Measurements from ENCODE around the gene ATP6V0E1.
A peak's percentile ranks its signal among the peaks of the same experiment; 100 is the strongest.
"Not testable (repeated sequence)": the region's sequence is repeated elsewhere in the genome, so short reads cannot be mapped to it uniquely, and the experiment has no call there.

The ATP6V0E1 gene

GRCh38 chr5:173032730-173033129 lies 49.2 kb downstream of the ATP6V0E1 start:
- DNase-seq (ENCODE audit: insufficient read length, low spot score) (no peak), FAIRE-seq (no peak)

GRCh38 chr5:173033923-173034322 lies 50.4 kb downstream of the ATP6V0E1 start:
- FAIRE-seq (no peak), DNase-seq (ENCODE audit: insufficient read length, low spot score) (no peak)

- no peak for FAIRE-seq
- DNase-seq (ENCODE audit: insufficient read length, low spot score), result no peak
Observed at GRCh38 chr5:173035904-173036707, 52.5 kb downstream of the ATP6V0E1 start.

GRCh38 chr5:173039188-173039587 lies 55.6 kb downstream of the ATP6V0E1 start:
- no peak for FAIRE-seq

GRCh38 chr5:173039964-173040363 lies 56.4 kb downstream of the ATP6V0E1 start:
- DNase-seq (ENCODE audit: insufficient read length, low spot score) (no peak), FAIRE-seq (no peak)

More at GRCh38 chr5:173039188-173039587, 55.6 kb downstream of the ATP6V0E1 start:
- no peak for DNase-seq (ENCODE audit: insufficient read length, low spot score)

- FAIRE-seq, result no peak
- no peak for DNase-seq (ENCODE audit: insufficient read length, low spot score)
Observed at GRCh38 chr5:173041881-173042762, 58.6 kb downstream of the ATP6V0E1 start.

GRCh38 chr5:173042763-173043107 lies 59.2 kb downstream of the ATP6V0E1 start:
- DNase-seq (ENCODE audit: insufficient read length, low spot score) (no peak), FAIRE-seq (no peak)

- no peak for FAIRE-seq
- DNase-seq (ENCODE audit: insufficient read length, low spot score), result no peak
Observed at GRCh38 chr5:173045474-173045873, 61.9 kb downstream of the ATP6V0E1 start.

GRCh38 chr5:173047096-173047837 lies 63.7 kb downstream of the ATP6V0E1 start:
- not testable (repeated sequence) for DNase-seq (ENCODE audit: insufficient read length, low spot score); FAIRE-seq

- DNase-seq (ENCODE audit: insufficient read length, low spot score) (no peak), FAIRE-seq (no peak)
Observed at GRCh38 chr5:173047838-173048105, 64.2 kb downstream of the ATP6V0E1 start.

GRCh38 chr5:173050791-173051190 lies 67.2 kb downstream of the ATP6V0E1 start:
- no peak for DNase-seq (ENCODE audit: insufficient read length, low spot score)
- no peak for FAIRE-seq

GRCh38 chr5:173051746-173052145 lies 68.2 kb downstream of the ATP6V0E1 start:
- FAIRE-seq (no peak), DNase-seq (ENCODE audit: insufficient read length, low spot score) (peak; percentile 56)

GRCh38 chr5:173053041-173053440 lies 69.5 kb downstream of the ATP6V0E1 start:
- FAIRE-seq (no peak), DNase-seq (ENCODE audit: insufficient read length, low spot score) (no peak)

- DNase-seq (ENCODE audit: insufficient read length, low spot score), result no peak
- FAIRE-seq, result no peak
Observed at GRCh38 chr5:173055042-173055721, 71.6 kb downstream of the ATP6V0E1 start.

GRCh38 chr5:173055722-173055982 lies 72.1 kb downstream of the ATP6V0E1 start:
- FAIRE-seq (no peak), DNase-seq (ENCODE audit: insufficient read length, low spot score) (no peak)

- FAIRE-seq (peak; percentile 91), DNase-seq (ENCODE audit: insufficient read length, low spot score) (peak; percentile 97)
Observed at GRCh38 chr5:173055983-173056782, 72.6 kb downstream of the ATP6V0E1 start, which contains the start of gene CREBRF. Gene CREBRF (plus strand): TSS chr5:173056352. CDS start chr5:173080776, 24,424 bp downstream.

- peak; percentile 63 for DNase-seq (ENCODE audit: insufficient read length, low spot score)
Observed at GRCh38 chr5:173056783-173057061, 73.2 kb downstream of the ATP6V0E1 start.

GRCh38 chr5:173057062-173057924 lies 73.7 kb downstream of the ATP6V0E1 start:
- FAIRE-seq, result peak; percentile 33
- peak; percentile 98 for DNase-seq (ENCODE audit: insufficient read length, low spot score)

More at GRCh38 chr5:173056783-173057061, 73.2 kb downstream of the ATP6V0E1 start:
- no peak for FAIRE-seq

GRCh38 chr5:173062141-173062540 lies 78.6 kb downstream of the ATP6V0E1 start:
- FAIRE-seq, result no peak
- no peak for DNase-seq (ENCODE audit: insufficient read length, low spot score)

All from HTR-8/SVneo (cell line).